Measurements from ENCODE around the gene BOD1L1.

- TF ChIP-seq CTCF (IDR thresholded peaks at IDR 0.05; ENCODE audit: control extremely low read depth in 1 of 3, insufficient read depth in 1 of 3, low read depth in 1 of 3, low read length in 3 of 3) (no peak), RNF2 (IDR thresholded peaks at IDR 0.05; ENCODE audit: borderline replicate concordance, low read depth, low read length, missing control alignments, poor library complexity, severe bottlenecking) (no peak), EZH2 (IDR thresholded peaks at IDR 0.05; ENCODE audit: low read depth, low read length, severe bottlenecking) (no peak)
Observed at GRCh38 chr4:13561673-13562072, 65.9 kb downstream of the BOD1L1 start.

All from H1 (cell line).